ENCODE data around the gene SLC6A18. TPM values are rescaled to one million over a fixed set of nuclear protein-coding genes. Genes with fewer than 3 reads are reported as not detected.

The SLC6A18 gene
- total and polyA plus RNA-seq, 2 of the 13 experiments (the other 11 are each of a cell fraction or from before 2014, with no cell fraction given) = not detected

- WGBS (ENCODE audit: low lambda C conversion rate) = 55% methylated on average over 18 of the region's 18 CpGs
- no peak for FAIRE-seq
- in situ Hi-C loops (cut with HindIII; ENCODE audit: extremely low pct_ligation_motif_present, low pct_unique_long_range_greater_than_20kb) = no loop called here
These were observed 12.3 kb upstream of the SLC6A18 start for GRCh38 chr5:1212881-1213280.

GRCh38 chr5:1213508-1214162 lies 11.5 kb upstream of the SLC6A18 start:
- BruUV-seq (replicated peaks) = no TSS peak
- H2AFZ ChIP-seq (ENCODE audit: low read length) = no peak overlapping the region
- FAIRE-seq (no peak), DNase-seq (ENCODE audit: low spot score) (no peak), ATAC-seq (no peak)
- no peaks in the 10 kb centered on the region for H3K36me3 ChIP-seq (replicated peaks in 1 of 2; ENCODE audit: control insufficient read depth in 1 of 2, insufficient read depth in 2 of 2, low read length in 2 of 2)
- WGBS (ENCODE audit: low lambda C conversion rate) = 65% methylated on average over 13 of the region's 25 CpGs
- CTCF ChIA-PET (ENCODE audit: low intra/inter-chr PET ratio, low total read pairs) = no interaction called here
- no peak for TF ChIP-seq MAFK (conservative IDR thresholded peaks at IDR 0.05 in 1 of 2, IDR thresholded peaks at IDR 0.05 in 1 of 2; ENCODE audit: low read length in 2 of 2)
- no peak for TF ChIP-seq BCL3 (CRISPR knock-in tag; IDR thresholded peaks at IDR 0.05)
- TF ChIP-seq CENPBD1 (CRISPR knock-in tag; IDR thresholded peaks at IDR 0.05; ENCODE audit: borderline replicate concordance, low read depth) = no peak
- no peak for TF ChIP-seq ZMAT3 (CRISPR knock-in tag; conservative IDR thresholded peaks at IDR 0.05)
- no peak overlapping the region for H3K9ac ChIP-seq (ENCODE audit: insufficient read depth, low read depth, low read length)
- POLR2A ChIA-PET = no interaction called here
- H3K9me3 ChIP-seq (ENCODE audit: low read length) = no peaks in the 10 kb centered on the region
- H3K4me3 ChIP-seq (replicated peaks in 1 of 3; ENCODE audit: insufficient read depth in 1 of 3, low read depth in 2 of 3, low read length in 3 of 3) = no peak overlapping the region
- no peak overlapping the region for H3K27ac ChIP-seq (ENCODE audit: extremely low read length, insufficient read depth, low read length)
- in situ Hi-C loops (cut with HindIII; ENCODE audit: extremely low pct_ligation_motif_present, low pct_unique_long_range_greater_than_20kb) (no loop called here), intact Hi-C loops (cut with micrococcal nuclease; ENCODE audit: unreplicated experiment) (no loop called here)
- H3K79me2 ChIP-seq (ENCODE audit: insufficient read depth, low read length) = no peaks in the 10 kb centered on the region
- no peak overlapping the region for H3K4me2 ChIP-seq (ENCODE audit: low read depth, low read length)
- H4K20me1 ChIP-seq (ENCODE audit: insufficient read depth, low read length) = no peaks in the 10 kb centered on the region
- no peaks in the 10 kb centered on the region for H3K4me1 ChIP-seq (ENCODE audit: insufficient read depth, low read length)
- peaks cover 9 to 26% of the 10 kb centered on the region in 2 experiments; a peak in 4 of 5 replicates for H3K27me3 ChIP-seq (ENCODE audit: control insufficient read depth in 1 of 2, insufficient read depth in 2 of 2, low read length in 2 of 2)

More at GRCh38 chr5:1212881-1213280, 12.3 kb upstream of the SLC6A18 start:
- Histone ChIP-seq H4K20me1 (ENCODE audit: insufficient read depth, low read length) (no peaks in the 10 kb centered on the region), H3K9me3 (ENCODE audit: low read length) (no peaks in the 10 kb centered on the region), H3K27me3 (ENCODE audit: control insufficient read depth in 1 of 2, insufficient read depth in 2 of 2, low read length in 2 of 2) (peaks cover 13 to 26% of the 10 kb centered on the region in 2 experiments), H3K4me1 (ENCODE audit: insufficient read depth, low read length) (no peaks in the 10 kb centered on the region), H3K4me2 (ENCODE audit: low read depth, low read length) (no peak overlapping the region), H3K9ac (ENCODE audit: insufficient read depth, low read depth, low read length) (no peak overlapping the region), H3K79me2 (ENCODE audit: insufficient read depth, low read length) (no peaks in the 10 kb centered on the region), H3K36me3 (replicated peaks in 1 of 2; ENCODE audit: control insufficient read depth in 1 of 2, insufficient read depth in 2 of 2, low read length in 2 of 2) (no peaks in the 10 kb centered on the region), H3K27ac (ENCODE audit: extremely low read length, insufficient read depth, low read length) (no peak overlapping the region), H3K4me3 (replicated peaks in 1 of 3; ENCODE audit: insufficient read depth in 1 of 3, low read depth in 2 of 3, low read length in 3 of 3) (no peak overlapping the region), H2AFZ (ENCODE audit: low read length) (no peak overlapping the region)
- ATAC-seq (no peak), DNase-seq (ENCODE audit: low spot score) (no peak)
- intact Hi-C loops (cut with micrococcal nuclease; ENCODE audit: unreplicated experiment) = no loop called here
- no TSS peak for BruUV-seq (replicated peaks)
- TF ChIP-seq NR2F6 (IDR thresholded peaks at IDR 0.05) (no peak), NR2F6 (CRISPR knock-in tag; IDR thresholded peaks at IDR 0.05) (no peak), STAG1 (CRISPR knock-in tag; IDR thresholded peaks at IDR 0.05) (no peak), TBX2 (CRISPR knock-in tag; IDR thresholded peaks at IDR 0.05; ENCODE audit: borderline replicate concordance) (no peak), SRSF4 (IDR thresholded peaks at IDR 0.05; ENCODE audit: low read depth, low read length, poor library complexity, severe bottlenecking) (no peak), IKZF4 (CRISPR knock-in tag; IDR thresholded peaks at IDR 0.05; ENCODE audit: borderline replicate concordance, low read depth, not compliant biosample characterization) (no peak), ZNF720 (CRISPR knock-in tag; IDR thresholded peaks at IDR 0.05) (no peak), SOX5 (CRISPR knock-in tag; IDR thresholded peaks at IDR 0.05; ENCODE audit: borderline replicate concordance) (no peak)
- POLR2A ChIA-PET = no interaction called here
- CTCF ChIA-PET (ENCODE audit: low intra/inter-chr PET ratio, low total read pairs) = no interaction called here

Data from HepG2 (cell line).